ENCODE measurements around the gene TIMM22.

DNA sequence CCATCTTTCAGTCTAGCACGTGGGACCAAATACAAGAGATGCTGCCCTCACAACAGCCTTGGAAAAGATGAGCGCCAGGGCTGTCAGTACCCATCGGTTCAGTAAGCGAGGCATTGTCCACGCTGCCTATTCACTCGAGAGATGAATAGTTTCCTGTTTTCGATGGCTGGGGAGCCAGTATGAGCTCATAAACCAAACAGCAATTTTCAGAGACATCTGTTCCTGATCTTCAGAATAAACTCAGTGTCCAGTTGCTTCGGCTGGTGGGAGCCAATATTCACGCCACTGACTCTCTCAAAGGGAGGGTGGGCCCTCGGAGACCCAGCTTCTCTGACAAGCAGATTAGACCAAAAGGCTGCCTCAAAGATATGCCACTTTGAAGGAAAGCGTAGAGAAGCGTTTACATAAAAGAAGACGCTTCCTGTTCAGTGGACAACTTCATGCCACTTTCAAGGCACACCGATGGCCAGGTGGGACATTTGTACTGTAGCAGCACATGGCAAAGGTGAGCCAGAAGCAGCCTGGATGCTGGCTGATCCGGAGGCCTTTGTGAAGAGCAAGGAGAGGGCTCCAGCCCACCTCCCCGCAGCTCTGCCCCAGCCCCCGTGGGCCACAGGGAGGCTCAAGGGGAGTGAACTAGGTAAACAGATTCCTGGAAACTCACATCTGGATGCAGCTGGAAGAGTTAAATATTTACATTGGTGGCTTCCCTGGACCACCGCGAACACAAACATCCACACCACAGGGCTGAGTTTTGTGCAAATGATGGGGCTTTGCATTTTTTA is 6.0 kb downstream of the TIMM22 start:
- TF ChIP-seq GLIS3 (CRISPR knock-in tag; IDR thresholded peaks at IDR 0.05), result no peak
- TF ChIP-seq RARB (CRISPR knock-in tag; IDR thresholded peaks at IDR 0.05), result no peak
- TF ChIP-seq, protein P1, sequence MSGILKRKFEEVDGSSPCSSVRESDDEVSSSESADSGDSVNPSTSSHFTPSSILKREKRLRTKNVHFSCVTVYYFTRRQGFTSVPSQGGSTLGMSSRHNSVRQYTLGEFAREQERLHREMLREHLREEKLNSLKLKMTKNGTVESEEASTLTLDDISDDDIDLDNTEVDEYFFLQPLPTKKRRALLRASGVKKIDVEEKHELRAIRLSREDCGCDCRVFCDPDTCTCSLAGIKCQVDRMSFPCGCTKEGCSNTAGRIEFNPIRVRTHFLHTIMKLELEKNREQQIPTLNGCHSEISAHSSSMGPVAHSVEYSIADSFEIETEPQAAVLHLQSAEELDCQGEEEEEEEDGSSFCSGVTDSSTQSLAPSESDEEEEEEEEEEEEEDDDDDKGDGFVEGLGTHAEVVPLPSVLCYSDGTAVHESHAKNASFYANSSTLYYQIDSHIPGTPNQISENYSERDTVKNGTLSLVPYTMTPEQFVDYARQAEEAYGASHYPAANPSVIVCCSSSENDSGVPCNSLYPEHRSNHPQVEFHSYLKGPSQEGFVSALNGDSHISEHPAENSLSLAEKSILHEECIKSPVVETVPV (CRISPR knock-in tag; IDR thresholded peaks at IDR 0.05), result no peak
- TF ChIP-seq ZFP30 (CRISPR knock-in tag; IDR thresholded peaks at IDR 0.05), result no peak
- TF ChIP-seq, protein P2, sequence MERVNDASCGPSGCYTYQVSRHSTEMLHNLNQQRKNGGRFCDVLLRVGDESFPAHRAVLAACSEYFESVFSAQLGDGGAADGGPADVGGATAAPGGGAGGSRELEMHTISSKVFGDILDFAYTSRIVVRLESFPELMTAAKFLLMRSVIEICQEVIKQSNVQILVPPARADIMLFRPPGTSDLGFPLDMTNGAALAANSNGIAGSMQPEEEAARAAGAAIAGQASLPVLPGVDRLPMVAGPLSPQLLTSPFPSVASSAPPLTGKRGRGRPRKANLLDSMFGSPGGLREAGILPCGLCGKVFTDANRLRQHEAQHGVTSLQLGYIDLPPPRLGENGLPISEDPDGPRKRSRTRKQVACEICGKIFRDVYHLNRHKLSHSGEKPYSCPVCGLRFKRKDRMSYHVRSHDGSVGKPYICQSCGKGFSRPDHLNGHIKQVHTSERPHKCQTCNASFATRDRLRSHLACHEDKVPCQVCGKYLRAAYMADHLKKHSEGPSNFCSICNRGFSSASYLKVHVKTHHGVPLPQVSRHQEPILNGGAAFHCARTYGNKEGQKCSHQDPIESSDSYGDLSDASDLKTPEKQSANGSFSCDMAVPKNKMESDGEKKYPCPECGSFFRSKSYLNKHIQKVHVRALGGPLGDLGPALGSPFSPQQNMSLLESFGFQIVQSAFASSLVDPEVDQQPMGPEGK (CRISPR knock-in tag; IDR thresholded peaks at IDR 0.05; ENCODE audit: borderline replicate concordance), result no peak
- no peak for TF ChIP-seq ZNF565 (CRISPR knock-in tag; conservative IDR thresholded peaks at IDR 0.05; ENCODE audit: low read depth)
- TF ChIP-seq OSR1 (CRISPR knock-in tag; IDR thresholded peaks at IDR 0.05), result no peak
- 0 out of 2 replicates have a peak, but pooled peaks have one; percentile 10 for TF ChIP-seq TOX (CRISPR knock-in tag; IDR thresholded peaks at IDR 0.05; ENCODE audit: borderline replicate concordance)
- TF ChIP-seq ISL1 (CRISPR knock-in tag; IDR thresholded peaks at IDR 0.05), result no peak
- no peak for TF ChIP-seq TCF4 (CRISPR knock-in tag; IDR thresholded peaks at IDR 0.05; ENCODE audit: borderline replicate concordance)
